Ascending aorta (tissue), 2 donors: ENCODE data around the gene RAB17. TPM values are rescaled to one million over a fixed set of nuclear protein-coding genes. Genes with fewer than 3 reads are reported as not detected.

Experiments
- DNase-seq, 2 donors: peaks; one replicate each; pipeline ENCODE4 v3.0.0-alpha.2; 2019; ENCODE audit warnings: low spot score in 2 of 2
- H3K27ac ChIP-seq, 2 donors: fragments of 200-600 bp; sonication (generic); one replicate each; pipeline ENCODE4 v1.5.1; 2016 to 2017; ENCODE audit warnings: mild to moderate bottlenecking in 1 of 2
- H3K27me3 ChIP-seq: fragments of 200-600 bp; sonication (generic); one replicate; pipeline ENCODE4 v1.5.1; 2017
- H3K36me3 ChIP-seq, 2 donors: fragments of 200-600 bp; sonication (generic); one replicate each; pipeline ENCODE4 v1.5.1; 2016
- H3K4me1 ChIP-seq, 2 donors: fragments of 200-600 bp; sonication (generic); one replicate each; pipeline ENCODE4 v1.5.1; 2016 to 2017; ENCODE audit warnings: mild to moderate bottlenecking in 1 of 2
- H3K4me3 ChIP-seq, 2 donors: fragments of 200-600 bp; sonication (generic); one replicate each; pipeline ENCODE4 v1.5.1; 2016 to 2017; ENCODE audit warnings: mild to moderate bottlenecking in 1 of 2
- H3K9me3 ChIP-seq, 2 donors: fragments of 200-600 bp; sonication (generic); one replicate each; pipeline ENCODE4 v1.5.1; 2016
- intact Hi-C: fragments of 100-400 bp; cut with DNase I; formaldehyde crosslinking; loops from one replicate; pipeline ENCODE4 v1.15.1; 2023
- total RNA-seq: library from RNA; depleted of rRNA; stranded (reverse); fragments of >200 nt; gene quantifications from one replicate; pipeline ENCODE4 v1.1.0, GENCODE V29; 2016
- TF ChIP-seq, protein P1 (sequence below), 3 experiments: fragments of 200-600 bp in 2 of 3; fragments of 450-650 bp in 1 of 3; sonication (generic) in 2 of 3; IDR thresholded peaks; one replicate each; pipeline ENCODE4 v1.5.1; 2016 to 2019; ENCODE audit warnings: antibody characterized with exemption in 3 of 3, mild to moderate bottlenecking in 1 of 3, moderate library complexity in 1 of 3

Gene RAB17
- total RNA-seq, 1 donor from 2014 or later, result 0.32 TPM

DNA sequence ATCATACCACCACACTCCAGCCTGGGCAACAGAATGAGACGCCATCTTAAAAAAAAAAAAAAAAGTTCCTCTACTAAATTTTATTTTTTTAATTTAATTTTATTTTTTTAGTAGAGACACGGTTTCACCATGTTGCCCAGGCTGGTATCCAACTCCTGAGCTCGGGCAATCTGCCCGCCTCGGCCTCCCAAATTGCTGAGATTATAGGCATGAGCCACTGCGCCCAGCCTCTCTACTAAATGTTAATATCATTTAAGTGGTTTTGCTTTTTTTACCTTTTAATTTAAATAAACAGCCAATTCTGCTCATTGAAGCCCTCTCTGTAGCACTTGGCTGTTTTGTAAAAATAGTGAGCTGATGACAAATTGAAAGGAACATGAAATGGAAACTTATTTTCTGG lies 9.2 kb downstream of the RAB17 start:
- Histone ChIP-seq H3K9me3 (no peaks in the 10 kb centered on the region), H3K27me3 (no peaks in the 10 kb centered on the region), H3K4me1 (peaks cover 6 to 10% of the 10 kb centered on the region in 2 donors), H3K36me3 (no peaks in the 10 kb centered on the region), H3K27ac (peak overlapping the region; percentile 82 to 87), H3K4me3 (peak overlapping the region in 1 of 2 donors; percentile 56)
- intact Hi-C loops, result loop anchor here (1.0 kb wide), 1 partner anchor 163 kb away; no protein-coding TSS in a partner anchor
- TF ChIP-seq, protein P1, sequence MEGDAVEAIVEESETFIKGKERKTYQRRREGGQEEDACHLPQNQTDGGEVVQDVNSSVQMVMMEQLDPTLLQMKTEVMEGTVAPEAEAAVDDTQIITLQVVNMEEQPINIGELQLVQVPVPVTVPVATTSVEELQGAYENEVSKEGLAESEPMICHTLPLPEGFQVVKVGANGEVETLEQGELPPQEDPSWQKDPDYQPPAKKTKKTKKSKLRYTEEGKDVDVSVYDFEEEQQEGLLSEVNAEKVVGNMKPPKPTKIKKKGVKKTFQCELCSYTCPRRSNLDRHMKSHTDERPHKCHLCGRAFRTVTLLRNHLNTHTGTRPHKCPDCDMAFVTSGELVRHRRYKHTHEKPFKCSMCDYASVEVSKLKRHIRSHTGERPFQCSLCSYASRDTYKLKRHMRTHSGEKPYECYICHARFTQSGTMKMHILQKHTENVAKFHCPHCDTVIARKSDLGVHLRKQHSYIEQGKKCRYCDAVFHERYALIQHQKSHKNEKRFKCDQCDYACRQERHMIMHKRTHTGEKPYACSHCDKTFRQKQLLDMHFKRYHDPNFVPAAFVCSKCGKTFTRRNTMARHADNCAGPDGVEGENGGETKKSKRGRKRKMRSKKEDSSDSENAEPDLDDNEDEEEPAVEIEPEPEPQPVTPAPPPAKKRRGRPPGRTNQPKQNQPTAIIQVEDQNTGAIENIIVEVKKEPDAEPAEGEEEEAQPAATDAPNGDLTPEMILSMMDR (IDR thresholded peaks at IDR 0.05), result no peak
- DNase-seq, result no peak

DNA sequence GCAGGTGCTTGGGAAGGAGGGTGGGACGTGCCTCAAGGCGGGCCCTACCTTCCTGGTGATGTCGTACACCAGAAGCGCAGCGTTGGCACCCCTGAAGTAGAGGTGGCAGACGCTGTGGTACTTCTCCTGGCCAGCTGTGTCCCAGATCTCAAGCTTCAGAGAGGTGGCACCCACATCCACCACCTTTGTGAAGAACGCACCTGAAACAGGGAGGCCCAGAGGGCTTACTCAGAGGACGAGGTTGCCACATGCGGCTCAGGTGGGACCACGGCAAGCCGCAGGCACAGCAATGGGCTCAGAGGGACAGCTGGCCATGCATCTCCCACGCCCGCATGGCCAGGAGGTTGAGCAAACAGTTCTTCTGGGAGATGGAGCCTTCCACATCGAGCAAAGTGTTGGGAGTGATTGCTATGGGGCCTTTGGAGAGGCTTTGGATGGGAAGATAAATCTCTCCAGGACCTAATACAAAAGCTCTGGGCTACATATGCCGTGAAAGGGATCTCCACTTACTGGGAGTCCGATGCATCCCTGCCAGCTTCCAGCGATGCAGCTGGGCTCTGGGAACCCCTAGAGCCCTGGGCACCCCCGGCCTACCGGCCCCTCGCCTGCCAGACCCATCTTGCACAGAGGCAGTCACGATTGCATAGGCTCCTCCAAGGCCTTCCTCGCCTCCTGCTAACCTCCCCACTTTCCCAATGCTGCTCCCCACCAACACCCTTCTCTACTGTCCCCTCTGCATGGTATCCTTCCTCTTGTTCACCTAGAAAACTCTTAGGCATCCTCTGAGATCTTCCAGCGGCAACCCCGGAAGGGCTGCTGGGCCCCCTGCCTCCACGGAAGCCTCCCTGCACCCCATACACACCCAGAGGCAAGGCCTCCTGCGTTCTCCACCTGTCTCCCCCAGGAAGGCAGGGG lies 12.3 kb downstream of the RAB17 start:
- TF ChIP-seq, protein P1 (IDR thresholded peaks at IDR 0.05), result no peak
- no peak overlapping the region for H3K27ac ChIP-seq

DNA sequence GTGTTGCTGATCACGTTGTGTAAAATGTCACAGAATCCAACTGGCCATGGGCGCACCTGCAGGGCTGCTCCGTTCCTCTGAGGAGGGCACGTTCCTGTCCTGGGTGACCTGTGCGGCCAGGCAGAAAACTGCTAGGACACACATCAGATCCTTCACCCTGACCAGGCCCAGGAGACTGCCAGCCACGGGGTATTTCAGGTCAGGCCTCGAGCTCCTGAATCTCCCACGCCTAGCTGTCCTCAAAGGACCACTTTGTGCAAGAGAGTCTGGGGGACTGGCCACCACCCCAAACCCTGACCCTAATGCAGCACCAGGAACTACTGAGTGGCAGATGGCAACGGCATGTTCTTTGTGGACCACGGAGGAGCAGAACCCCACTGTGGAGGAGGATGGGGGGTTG lies 13.1 kb downstream of the RAB17 start:
- no peak for DNase-seq

More for the DNA sequence above, 12.3 kb downstream of the RAB17 start:
- no peaks in the 10 kb centered on the region for H3K27me3 ChIP-seq
- intact Hi-C loops, result no loop called here
- no peak overlapping the region for H3K4me3 ChIP-seq
- no peak for DNase-seq
- no peaks in the 10 kb centered on the region for H3K9me3 ChIP-seq
- H3K4me1 ChIP-seq, result peaks cover 6 to 13% of the 10 kb centered on the region in 2 donors
- H3K36me3 ChIP-seq, result no peaks in the 10 kb centered on the region

DNA sequence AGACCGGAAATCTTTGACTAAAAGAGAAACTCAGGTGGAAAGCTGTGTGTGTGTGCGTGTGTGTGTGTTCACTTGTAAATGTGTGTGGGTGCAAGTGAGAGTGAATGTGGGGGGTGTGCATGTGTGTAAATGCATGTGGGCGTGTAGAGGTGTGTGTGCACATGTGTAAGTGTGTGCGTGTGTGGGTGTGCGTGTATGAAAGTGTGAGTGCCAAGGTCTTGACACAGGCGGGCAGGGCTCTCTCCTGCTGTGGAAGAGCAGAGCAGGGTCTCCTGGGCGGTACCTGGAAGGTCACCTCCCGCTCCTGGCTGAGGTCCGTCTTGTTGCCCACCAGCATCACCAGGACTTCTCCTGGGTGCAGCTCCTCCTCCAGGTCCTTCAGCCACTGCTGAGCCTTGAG lies 13.6 kb downstream of the RAB17 start:
- TF ChIP-seq, protein P1 (IDR thresholded peaks at IDR 0.05), result no peak
- intact Hi-C loops, result no loop called here
- H3K4me3 ChIP-seq, result no peak overlapping the region
- H3K9me3 ChIP-seq, result no peaks in the 10 kb centered on the region
- H3K4me1 ChIP-seq, result peaks cover 2 to 7% of the 10 kb centered on the region in 2 donors
- no peak for DNase-seq
- H3K27ac ChIP-seq, result no peak overlapping the region
- H3K27me3 ChIP-seq, result no peaks in the 10 kb centered on the region
- no peaks in the 10 kb centered on the region for H3K36me3 ChIP-seq

More for the DNA sequence above, 13.1 kb downstream of the RAB17 start:
- no peak overlapping the region for H3K27ac ChIP-seq
- no peak overlapping the region for H3K4me3 ChIP-seq
- no peaks in the 10 kb centered on the region for H3K36me3 ChIP-seq
- intact Hi-C loops, result no loop called here
- H3K4me1 ChIP-seq, result peaks cover 6 to 9% of the 10 kb centered on the region in 2 donors
- H3K27me3 ChIP-seq, result no peaks in the 10 kb centered on the region
- TF ChIP-seq, protein P1 (IDR thresholded peaks at IDR 0.05), result no peak
- no peaks in the 10 kb centered on the region for H3K9me3 ChIP-seq

DNA sequence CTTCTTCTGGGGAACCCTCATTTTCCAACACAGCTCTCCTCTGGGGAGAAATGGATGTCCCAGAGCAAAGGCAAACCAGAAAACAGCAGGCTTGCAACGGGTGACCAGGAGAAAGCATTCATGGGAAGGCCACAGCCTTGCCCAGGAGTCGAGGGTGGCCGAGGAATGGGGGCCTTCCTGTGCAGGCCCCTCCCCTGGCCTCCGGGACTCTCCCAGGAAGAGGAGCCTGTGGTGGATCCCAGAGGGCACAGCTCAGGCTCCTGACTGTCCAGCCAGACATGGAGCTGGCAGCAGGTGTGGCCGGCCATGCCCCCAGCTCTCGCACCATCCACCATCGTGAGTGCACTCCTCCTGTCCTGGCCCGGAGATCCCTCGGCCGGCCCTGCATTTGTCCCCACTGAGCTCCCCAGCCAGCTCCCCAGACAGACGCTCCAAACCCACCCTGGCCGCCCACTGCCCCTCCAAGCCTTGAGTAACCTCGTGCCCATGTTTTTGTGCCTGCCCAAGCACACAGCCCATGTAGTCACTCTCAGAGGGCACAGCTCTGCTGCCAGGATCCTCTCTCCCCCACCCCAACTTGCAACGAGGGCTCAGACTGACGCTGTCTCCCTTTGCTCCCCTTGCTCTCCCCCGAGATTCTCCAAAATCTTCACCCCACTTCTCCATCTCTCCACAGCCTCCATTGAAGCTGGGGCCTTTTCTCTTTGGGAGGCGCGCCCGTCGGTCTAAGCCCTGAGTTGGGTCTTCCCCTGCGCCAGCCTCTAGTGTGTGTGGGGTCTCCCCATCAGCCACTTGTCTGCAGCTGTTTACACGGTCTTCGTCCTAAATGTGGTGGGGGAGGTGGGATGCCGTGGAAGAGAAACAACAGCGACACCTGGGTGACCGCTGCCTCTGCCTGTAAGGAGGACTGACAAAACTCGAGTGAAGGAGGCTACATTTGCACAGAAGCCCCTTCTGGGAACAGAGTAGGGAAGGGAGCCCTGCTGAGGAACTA lies 14.4 kb downstream of the RAB17 start:
- H3K4me1 ChIP-seq, result peaks cover 0 to 5% of the 10 kb centered on the region in 2 donors
- no peaks in the 10 kb centered on the region for H3K36me3 ChIP-seq
- H3K27me3 ChIP-seq, result no peaks in the 10 kb centered on the region
- no peak overlapping the region for H3K4me3 ChIP-seq
- no peaks in the 10 kb centered on the region for H3K9me3 ChIP-seq
- no peak for DNase-seq
- TF ChIP-seq, protein P1 (IDR thresholded peaks at IDR 0.05), result no peak
- no peak overlapping the region for H3K27ac ChIP-seq
- intact Hi-C loops, result no loop called here
